Measurements from ENCODE around the gene TAS1R3. TPM values are rescaled to one million over a fixed set of nuclear protein-coding genes. Genes with fewer than 3 reads are reported as not detected.

TAS1R3 gene
- total RNA-seq, 1 experiment from 2014 or later: 0.22 TPM

DNA sequence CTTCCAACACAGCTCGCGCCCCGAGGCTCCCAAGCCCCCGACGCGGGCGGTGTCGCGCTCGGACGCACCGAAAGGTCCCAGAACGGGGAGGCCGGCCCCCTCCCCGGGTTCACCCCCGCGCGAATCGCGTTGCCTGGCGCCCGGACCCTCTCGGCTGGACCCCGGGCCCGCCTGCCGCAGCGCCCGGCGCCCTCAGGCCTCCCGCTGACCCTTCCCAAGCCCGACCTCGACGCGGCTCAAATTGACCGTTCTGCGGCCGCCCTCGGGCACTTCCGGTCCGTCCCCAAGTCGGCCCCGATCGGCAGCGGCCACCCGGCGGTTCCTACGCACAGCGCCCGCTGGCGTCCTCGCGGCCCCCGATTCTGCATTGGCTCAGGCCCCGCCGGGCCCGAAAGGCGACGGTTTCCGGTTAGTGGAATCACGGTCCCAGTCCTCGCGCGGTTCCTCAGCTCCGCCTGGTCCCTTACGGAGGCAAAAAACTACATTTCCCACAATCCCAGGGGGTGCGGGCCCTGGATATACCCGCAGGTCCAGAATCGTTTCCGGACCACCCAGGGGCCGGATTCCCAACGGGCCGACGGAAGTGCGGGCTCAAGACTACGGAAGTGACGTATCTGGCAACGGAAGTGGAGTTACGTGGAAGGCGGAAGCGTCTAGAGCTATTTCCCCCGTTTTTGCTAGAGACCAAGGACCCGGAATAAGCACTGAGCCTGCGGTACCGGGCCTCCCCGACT is 44.0 kb downstream of the TAS1R3 start, which contains the start of gene AURKAIP1 (continued):
- TF ChIP-seq, protein P1, sequence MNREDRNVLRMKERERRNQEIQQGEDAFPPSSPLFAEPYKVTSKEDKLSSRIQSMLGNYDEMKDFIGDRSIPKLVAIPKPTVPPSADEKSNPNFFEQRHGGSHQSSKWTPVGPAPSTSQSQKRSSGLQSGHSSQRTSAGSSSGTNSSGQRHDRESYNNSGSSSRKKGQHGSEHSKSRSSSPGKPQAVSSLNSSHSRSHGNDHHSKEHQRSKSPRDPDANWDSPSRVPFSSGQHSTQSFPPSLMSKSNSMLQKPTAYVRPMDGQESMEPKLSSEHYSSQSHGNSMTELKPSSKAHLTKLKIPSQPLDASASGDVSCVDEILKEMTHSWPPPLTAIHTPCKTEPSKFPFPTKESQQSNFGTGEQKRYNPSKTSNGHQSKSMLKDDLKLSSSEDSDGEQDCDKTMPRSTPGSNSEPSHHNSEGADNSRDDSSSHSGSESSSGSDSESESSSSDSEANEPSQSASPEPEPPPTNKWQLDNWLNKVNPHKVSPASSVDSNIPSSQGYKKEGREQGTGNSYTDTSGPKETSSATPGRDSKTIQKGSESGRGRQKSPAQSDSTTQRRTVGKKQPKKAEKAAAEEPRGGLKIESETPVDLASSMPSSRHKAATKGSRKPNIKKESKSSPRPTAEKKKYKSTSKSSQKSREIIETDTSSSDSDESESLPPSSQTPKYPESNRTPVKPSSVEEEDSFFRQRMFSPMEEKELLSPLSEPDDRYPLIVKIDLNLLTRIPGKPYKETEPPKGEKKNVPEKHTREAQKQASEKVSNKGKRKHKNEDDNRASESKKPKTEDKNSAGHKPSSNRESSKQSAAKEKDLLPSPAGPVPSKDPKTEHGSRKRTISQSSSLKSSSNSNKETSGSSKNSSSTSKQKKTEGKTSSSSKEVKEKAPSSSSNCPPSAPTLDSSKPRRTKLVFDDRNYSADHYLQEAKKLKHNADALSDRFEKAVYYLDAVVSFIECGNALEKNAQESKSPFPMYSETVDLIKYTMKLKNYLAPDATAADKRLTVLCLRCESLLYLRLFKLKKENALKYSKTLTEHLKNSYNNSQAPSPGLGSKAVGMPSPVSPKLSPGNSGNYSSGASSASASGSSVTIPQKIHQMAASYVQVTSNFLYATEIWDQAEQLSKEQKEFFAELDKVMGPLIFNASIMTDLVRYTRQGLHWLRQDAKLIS (CRISPR knock-in tag; IDR thresholded peaks at IDR 0.05; ENCODE audit: borderline replicate concordance): no peak; the same call in 1 of the 2 replicates
- TF ChIP-seq, protein P2, sequence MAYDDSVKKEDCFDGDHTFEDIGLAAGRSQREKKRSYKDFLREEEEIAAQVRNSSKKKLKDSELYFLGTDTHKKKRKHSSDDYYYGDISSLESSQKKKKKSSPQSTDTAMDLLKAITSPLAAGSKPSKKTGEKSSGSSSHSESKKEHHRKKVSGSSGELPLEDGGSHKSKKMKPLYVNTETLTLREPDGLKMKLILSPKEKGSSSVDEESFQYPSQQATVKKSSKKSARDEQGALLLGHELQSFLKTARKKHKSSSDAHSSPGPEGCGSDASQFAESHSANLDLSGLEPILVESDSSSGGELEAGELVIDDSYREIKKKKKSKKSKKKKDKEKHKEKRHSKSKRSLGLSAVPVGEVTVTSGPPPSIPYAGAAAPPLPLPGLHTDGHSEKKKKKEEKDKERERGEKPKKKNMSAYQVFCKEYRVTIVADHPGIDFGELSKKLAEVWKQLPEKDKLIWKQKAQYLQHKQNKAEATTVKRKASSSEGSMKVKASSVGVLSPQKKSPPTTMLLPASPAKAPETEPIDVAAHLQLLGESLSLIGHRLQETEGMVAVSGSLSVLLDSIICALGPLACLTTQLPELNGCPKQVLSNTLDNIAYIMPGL (CRISPR knock-in tag; IDR thresholded peaks at IDR 0.05): peak; percentile 100
- TF ChIP-seq JUN (CRISPR knock-in tag; IDR thresholded peaks at IDR 0.05): peak; percentile 59; the same call in 1 of the 2 replicates
- TF ChIP-seq MYBL2 (CRISPR knock-in tag; IDR thresholded peaks at IDR 0.05): peak; percentile 92; the same call in 1 of the 2 replicates
- TF ChIP-seq TEAD4 (CRISPR knock-in tag; IDR thresholded peaks at IDR 0.05): peak; percentile 14; the same call in 1 of the 2 replicates
- TF ChIP-seq, protein P3, sequence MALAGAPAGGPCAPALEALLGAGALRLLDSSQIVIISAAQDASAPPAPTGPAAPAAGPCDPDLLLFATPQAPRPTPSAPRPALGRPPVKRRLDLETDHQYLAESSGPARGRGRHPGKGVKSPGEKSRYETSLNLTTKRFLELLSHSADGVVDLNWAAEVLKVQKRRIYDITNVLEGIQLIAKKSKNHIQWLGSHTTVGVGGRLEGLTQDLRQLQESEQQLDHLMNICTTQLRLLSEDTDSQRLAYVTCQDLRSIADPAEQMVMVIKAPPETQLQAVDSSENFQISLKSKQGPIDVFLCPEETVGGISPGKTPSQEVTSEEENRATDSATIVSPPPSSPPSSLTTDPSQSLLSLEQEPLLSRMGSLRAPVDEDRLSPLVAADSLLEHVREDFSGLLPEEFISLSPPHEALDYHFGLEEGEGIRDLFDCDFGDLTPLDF (CRISPR knock-in tag; IDR thresholded peaks at IDR 0.05): no peak
- TF ChIP-seq, protein P4, sequence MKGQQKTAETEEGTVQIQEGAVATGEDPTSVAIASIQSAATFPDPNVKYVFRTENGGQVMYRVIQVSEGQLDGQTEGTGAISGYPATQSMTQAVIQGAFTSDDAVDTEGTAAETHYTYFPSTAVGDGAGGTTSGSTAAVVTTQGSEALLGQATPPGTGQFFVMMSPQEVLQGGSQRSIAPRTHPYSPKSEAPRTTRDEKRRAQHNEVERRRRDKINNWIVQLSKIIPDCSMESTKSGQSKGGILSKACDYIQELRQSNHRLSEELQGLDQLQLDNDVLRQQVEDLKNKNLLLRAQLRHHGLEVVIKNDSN (CRISPR knock-in tag; IDR thresholded peaks at IDR 0.05): peak; percentile 51; the same call in 1 of the 2 replicates
- TF ChIP-seq, protein P5, sequence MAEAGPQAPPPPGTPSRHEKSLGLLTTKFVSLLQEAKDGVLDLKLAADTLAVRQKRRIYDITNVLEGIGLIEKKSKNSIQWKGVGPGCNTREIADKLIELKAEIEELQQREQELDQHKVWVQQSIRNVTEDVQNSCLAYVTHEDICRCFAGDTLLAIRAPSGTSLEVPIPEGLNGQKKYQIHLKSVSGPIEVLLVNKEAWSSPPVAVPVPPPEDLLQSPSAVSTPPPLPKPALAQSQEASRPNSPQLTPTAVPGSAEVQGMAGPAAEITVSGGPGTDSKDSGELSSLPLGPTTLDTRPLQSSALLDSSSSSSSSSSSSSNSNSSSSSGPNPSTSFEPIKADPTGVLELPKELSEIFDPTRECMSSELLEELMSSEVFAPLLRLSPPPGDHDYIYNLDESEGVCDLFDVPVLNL (CRISPR knock-in tag; IDR thresholded peaks at IDR 0.05; ENCODE audit: borderline replicate concordance, low read depth): no peak; the same call in 1 of the 2 replicates

DNA sequence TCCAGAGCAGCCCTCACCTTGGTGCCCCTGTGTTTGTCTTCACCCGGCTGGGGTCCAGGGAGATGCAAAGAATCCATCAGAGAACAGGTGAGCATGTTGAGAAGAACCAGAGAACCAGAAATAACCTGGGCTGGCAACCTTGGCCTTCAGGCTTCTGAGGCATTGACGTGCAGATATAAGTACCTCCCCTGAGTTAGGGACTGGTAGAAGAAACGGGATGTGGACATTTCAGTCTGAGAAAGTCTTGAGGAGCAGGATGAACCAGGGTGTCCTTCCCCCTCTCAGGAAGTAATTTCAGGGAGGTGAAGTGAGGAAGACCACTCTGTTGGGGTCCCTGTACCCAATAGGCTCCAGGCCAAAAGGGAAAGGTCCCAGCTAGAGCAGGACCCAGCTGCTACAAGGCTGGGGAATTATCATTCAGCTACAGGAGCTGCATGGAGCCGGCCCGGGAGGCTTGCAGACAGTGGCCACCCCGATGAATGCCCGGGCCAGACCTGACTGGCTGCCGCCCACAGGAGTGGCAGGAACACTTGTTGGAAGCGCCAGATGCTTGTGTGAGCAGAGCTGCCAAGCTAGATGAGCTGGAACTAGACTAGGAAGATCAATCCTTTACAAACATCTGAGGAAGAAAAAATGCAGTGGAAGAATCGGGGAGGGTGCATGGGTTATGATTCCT is 45.6 kb downstream of the TAS1R3 start:
- DNase-seq (ENCODE audit: low spot score): no peak
- ATAC-seq: no peak
- peaks cover 3% of the 10 kb centered on the region; the same call in 1 of the 2 replicates for H3K4me1 Mint-ChIP-seq
- peak overlapping the region; percentile 82 for H3K4me3 Mint-ChIP-seq
- POLR2A ChIA-PET: no interaction called here
- H3K27me3 Mint-ChIP-seq (ENCODE audit: low read depth): no peaks in the 10 kb centered on the region
- no peaks in the 10 kb centered on the region for H3K9me3 Mint-ChIP-seq
- H3K27ac Mint-ChIP-seq: peak overlapping the region; percentile 60; the same call in 1 of the 2 replicates
- H3K36me3 Mint-ChIP-seq: peaks cover 8% of the 10 kb centered on the region; the same call in 1 of the 2 replicates
- CTCF ChIA-PET: interaction anchor here (1.0 to 1.4 kb wide), 4 partner anchors 21 to 77 kb away, joined by 3 to 6 read pairs (median 3); partner anchors contain the start of gene CCNL2
- no peak for TF ChIP-seq GABPB1 (CRISPR knock-in tag; IDR thresholded peaks at IDR 0.05)
- TF ChIP-seq ZNF317 (CRISPR knock-in tag; IDR thresholded peaks at IDR 0.05; ENCODE audit: borderline replicate concordance, low read depth): no peak
- TF ChIP-seq, protein P6, sequence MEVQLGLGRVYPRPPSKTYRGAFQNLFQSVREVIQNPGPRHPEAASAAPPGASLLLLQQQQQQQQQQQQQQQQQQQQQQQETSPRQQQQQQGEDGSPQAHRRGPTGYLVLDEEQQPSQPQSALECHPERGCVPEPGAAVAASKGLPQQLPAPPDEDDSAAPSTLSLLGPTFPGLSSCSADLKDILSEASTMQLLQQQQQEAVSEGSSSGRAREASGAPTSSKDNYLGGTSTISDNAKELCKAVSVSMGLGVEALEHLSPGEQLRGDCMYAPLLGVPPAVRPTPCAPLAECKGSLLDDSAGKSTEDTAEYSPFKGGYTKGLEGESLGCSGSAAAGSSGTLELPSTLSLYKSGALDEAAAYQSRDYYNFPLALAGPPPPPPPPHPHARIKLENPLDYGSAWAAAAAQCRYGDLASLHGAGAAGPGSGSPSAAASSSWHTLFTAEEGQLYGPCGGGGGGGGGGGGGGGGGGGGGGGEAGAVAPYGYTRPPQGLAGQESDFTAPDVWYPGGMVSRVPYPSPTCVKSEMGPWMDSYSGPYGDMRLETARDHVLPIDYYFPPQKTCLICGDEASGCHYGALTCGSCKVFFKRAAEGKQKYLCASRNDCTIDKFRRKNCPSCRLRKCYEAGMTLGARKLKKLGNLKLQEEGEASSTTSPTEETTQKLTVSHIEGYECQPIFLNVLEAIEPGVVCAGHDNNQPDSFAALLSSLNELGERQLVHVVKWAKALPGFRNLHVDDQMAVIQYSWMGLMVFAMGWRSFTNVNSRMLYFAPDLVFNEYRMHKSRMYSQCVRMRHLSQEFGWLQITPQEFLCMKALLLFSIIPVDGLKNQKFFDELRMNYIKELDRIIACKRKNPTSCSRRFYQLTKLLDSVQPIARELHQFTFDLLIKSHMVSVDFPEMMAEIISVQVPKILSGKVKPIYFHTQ (CRISPR knock-in tag; IDR thresholded peaks at IDR 0.05): no peak
- TF ChIP-seq ZNF671 (CRISPR knock-in tag; IDR thresholded peaks at IDR 0.05): no peak
- TF ChIP-seq, protein P7, sequence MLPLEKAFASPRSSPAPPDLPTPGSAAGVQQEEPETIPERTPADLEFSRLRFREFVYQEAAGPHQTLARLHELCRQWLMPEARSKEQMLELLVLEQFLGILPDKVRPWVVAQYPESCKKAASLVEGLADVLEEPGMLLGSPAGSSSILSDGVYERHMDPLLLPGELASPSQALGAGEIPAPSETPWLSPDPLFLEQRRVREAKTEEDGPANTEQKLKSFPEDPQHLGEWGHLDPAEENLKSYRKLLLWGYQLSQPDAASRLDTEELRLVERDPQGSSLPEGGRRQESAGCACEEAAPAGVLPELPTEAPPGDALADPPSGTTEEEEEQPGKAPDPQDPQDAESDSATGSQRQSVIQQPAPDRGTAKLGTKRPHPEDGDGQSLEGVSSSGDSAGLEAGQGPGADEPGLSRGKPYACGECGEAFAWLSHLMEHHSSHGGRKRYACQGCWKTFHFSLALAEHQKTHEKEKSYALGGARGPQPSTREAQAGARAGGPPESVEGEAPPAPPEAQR (CRISPR knock-in tag; IDR thresholded peaks at IDR 0.05): no peak
- TF ChIP-seq, protein P1 (CRISPR knock-in tag; IDR thresholded peaks at IDR 0.05; ENCODE audit: borderline replicate concordance): no peak

Measured in WTC11 (cell line).